ENCODE results near the gene DCLK2.

DCLK2 gene

GRCh38 chr4:150278206-150278605, 200.0 kb downstream of the DCLK2 start:
- Histone ChIP-seq H2AFZ (ENCODE audit: low read depth, low read length, severe bottlenecking) (no peak overlapping the region), H3K36me3 (ENCODE audit: low read length) (no peaks in the 10 kb centered on the region), H3K9me3 (ENCODE audit: insufficient read depth, low read length) (no peaks in the 10 kb centered on the region), H3K4me2 (ENCODE audit: low read depth, low read length, poor library complexity, severe bottlenecking) (no peak overlapping the region), H3K4me3 (ENCODE audit: insufficient read depth, low read length, poor library complexity, severe bottlenecking) (no peak overlapping the region), H3K9ac (ENCODE audit: low read length) (no peak overlapping the region), H3K9me2 (replicated peaks; ENCODE audit: insufficient read depth, low read length) (no peaks in the 10 kb centered on the region), H3K27ac (ENCODE audit: low read depth, low read length) (no peak overlapping the region), H4K20me1 (ENCODE audit: low read depth, low read length) (no peaks in the 10 kb centered on the region), H3K27me3 (ENCODE audit: low read length) (no peaks in the 10 kb centered on the region), H3F3A (ENCODE audit: insufficient read depth) (no peaks in the 10 kb centered on the region), H3K79me2 (ENCODE audit: insufficient read depth, low read length) (no peaks in the 10 kb centered on the region)
- TF ChIP-seq CTCF (IDR thresholded peaks at IDR 0.05; ENCODE audit: insufficient read depth, low read length, poor library complexity, severe bottlenecking) (no peak), EZH2phosphoT487 (conservative IDR thresholded peaks at IDR 0.05; ENCODE audit: low read length) (no peak)

GRCh38 chr4:150280081-150280895, 202.0 kb downstream of the DCLK2 start:
- Histone ChIP-seq H3K27ac (ENCODE audit: low read depth, low read length) (no peak overlapping the region), H3K4me2 (ENCODE audit: low read depth, low read length, poor library complexity, severe bottlenecking) (no peak overlapping the region)

GRCh38 chr4:150280975-150281374, 202.7 kb downstream of the DCLK2 start:
- H3K9ac ChIP-seq (ENCODE audit: low read length): no peak overlapping the region
- TF ChIP-seq CTCF (IDR thresholded peaks at IDR 0.05; ENCODE audit: insufficient read depth, low read length, poor library complexity, severe bottlenecking) (no peak), EZH2phosphoT487 (conservative IDR thresholded peaks at IDR 0.05; ENCODE audit: low read length) (no peak)
- no peaks in the 10 kb centered on the region for H3K27me3 ChIP-seq (ENCODE audit: low read length)
- no peak overlapping the region for H3K27ac ChIP-seq (ENCODE audit: low read depth, low read length)
- no peaks in the 10 kb centered on the region for H4K20me1 ChIP-seq (ENCODE audit: low read depth, low read length)
- no peak overlapping the region for H2AFZ ChIP-seq (ENCODE audit: low read depth, low read length, severe bottlenecking)
- no peaks in the 10 kb centered on the region for H3K9me3 ChIP-seq (ENCODE audit: insufficient read depth, low read length)
- no peaks in the 10 kb centered on the region for H3K79me2 ChIP-seq (ENCODE audit: insufficient read depth, low read length)
- no peaks in the 10 kb centered on the region for H3K36me3 ChIP-seq (ENCODE audit: low read length)
- H3K9me2 ChIP-seq (replicated peaks; ENCODE audit: insufficient read depth, low read length): no peaks in the 10 kb centered on the region
- H3K4me3 ChIP-seq (ENCODE audit: insufficient read depth, low read length, poor library complexity, severe bottlenecking): no peak overlapping the region
- H3K4me2 ChIP-seq (ENCODE audit: low read depth, low read length, poor library complexity, severe bottlenecking): no peak overlapping the region
- H3F3A ChIP-seq (ENCODE audit: insufficient read depth): no peaks in the 10 kb centered on the region

More at GRCh38 chr4:150280081-150280895, 202.0 kb downstream of the DCLK2 start:
- no peaks in the 10 kb centered on the region for H3K36me3 ChIP-seq (ENCODE audit: low read length)
- no peak for TF ChIP-seq EZH2phosphoT487 (conservative IDR thresholded peaks at IDR 0.05; ENCODE audit: low read length)
- TF ChIP-seq CTCF (IDR thresholded peaks at IDR 0.05; ENCODE audit: insufficient read depth, low read length, poor library complexity, severe bottlenecking): no peak
- H3K27me3 ChIP-seq (ENCODE audit: low read length): no peaks in the 10 kb centered on the region
- no peaks in the 10 kb centered on the region for H3K9me2 ChIP-seq (replicated peaks; ENCODE audit: insufficient read depth, low read length)
- no peak overlapping the region for H3K9ac ChIP-seq (ENCODE audit: low read length)
- no peaks in the 10 kb centered on the region for H3K9me3 ChIP-seq (ENCODE audit: insufficient read depth, low read length)
- no peak overlapping the region for H3K4me3 ChIP-seq (ENCODE audit: insufficient read depth, low read length, poor library complexity, severe bottlenecking)
- H3F3A ChIP-seq (ENCODE audit: insufficient read depth): no peaks in the 10 kb centered on the region
- no peaks in the 10 kb centered on the region for H3K79me2 ChIP-seq (ENCODE audit: insufficient read depth, low read length)
- H4K20me1 ChIP-seq (ENCODE audit: low read depth, low read length): no peaks in the 10 kb centered on the region
- H2AFZ ChIP-seq (ENCODE audit: low read depth, low read length, severe bottlenecking): no peak overlapping the region

Measured in SU-DHL-6 (cell line).